Measurements from ENCODE around the gene RAPGEF2.

DNA sequence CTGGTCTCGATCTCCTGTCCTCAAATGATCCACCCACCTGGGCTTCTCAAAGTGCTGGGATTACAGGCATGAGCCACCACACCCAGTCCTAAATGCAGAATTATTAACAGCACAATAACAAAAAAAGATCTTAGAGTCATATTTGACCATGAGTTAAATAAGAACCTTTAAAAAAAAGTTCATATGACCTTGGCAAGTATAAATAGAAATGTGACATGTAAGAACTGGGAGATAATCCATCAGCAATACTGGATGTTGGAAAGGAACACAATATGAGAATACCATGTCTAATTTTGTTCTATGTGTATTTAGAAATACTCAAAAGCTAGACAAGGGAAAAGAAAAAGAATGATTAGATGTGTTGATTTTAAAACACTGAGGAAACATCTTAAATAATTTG, 231.6 kb downstream of the RAPGEF2 start:
- TF ChIP-seq YY1 (IDR thresholded peaks at IDR 0.05; ENCODE audit: insufficient read depth, insufficient read length) = no peak
- TF ChIP-seq SUZ12 (IDR thresholded peaks at IDR 0.05; ENCODE audit: extremely low read depth, insufficient read depth, insufficient read length) = no peak
- TF ChIP-seq ZNF274 (IDR thresholded peaks at IDR 0.05; ENCODE audit: low read depth, low read length) = no peak
